H1 (cell line): ENCODE data around the gene LTC4S. TPM values are rescaled to one million over a fixed set of nuclear protein-coding genes. Genes with fewer than 3 reads are reported as not detected.

ENCODE experiments used
- ATF3 ChIP-seq: IDR thresholded peaks from 2 replicates; pipeline ENCODE4 v1.6.1; 2011; ENCODE audit warnings: low read depth, mild to moderate bottlenecking, low read length; ENCODE audit not compliant: insufficient read depth
- BACH1 ChIP-seq: IDR thresholded peaks from 2 replicates; pipeline ENCODE4 v1.6.1; 2012; ENCODE audit warnings: low read length, improper control_type of control experiment
- CHD7 ChIP-seq: fragments of 300-600 bp; sonication (generic); IDR thresholded peaks from 2 replicates; pipeline ENCODE4 v1.7.1; 2012; ENCODE audit warnings: low read length, moderate library complexity, mild to moderate bottlenecking, inconsistent platforms; ENCODE audit not compliant: insufficient replicate concordance
- CREB1 ChIP-seq: IDR thresholded peaks from 2 replicates; pipeline ENCODE4 v1.6.1; 2012; ENCODE audit warnings: inconsistent platforms
- GTF2F1 ChIP-seq: IDR thresholded peaks from 2 replicates; pipeline ENCODE4 v1.6.1; 2012; ENCODE audit warnings: low read depth, low read length, improper control_type of control experiment, borderline replicate concordance
- KDM4A ChIP-seq: IDR thresholded peaks from one replicate; pipeline ENCODE4 v1.7.1; 2012; ENCODE audit warnings: low read depth, mild to moderate bottlenecking, moderate library complexity, low read length, inconsistent platforms; ENCODE audit not compliant: severe bottlenecking
- MAFK ChIP-seq: IDR thresholded peaks from 2 replicates; pipeline ENCODE4 v1.6.1; 2012; ENCODE audit warnings: low read depth, mild to moderate bottlenecking, improper control_type of control experiment, low read length
- RXRA ChIP-seq: IDR thresholded peaks from 2 replicates; pipeline ENCODE4 v1.6.1; 2011; ENCODE audit warnings: low read depth, mild to moderate bottlenecking, low read length, moderate library complexity; ENCODE audit not compliant: insufficient read depth
- SIRT6 ChIP-seq: IDR thresholded peaks from one replicate; pipeline ENCODE4 v1.7.1; 2012; ENCODE audit warnings: low read length, inconsistent platforms
- TCF12 ChIP-seq: IDR thresholded peaks from 2 replicates; pipeline ENCODE4 v1.6.1; 2011; ENCODE audit warnings: low read depth, mild to moderate bottlenecking, low read length
- polyA plus RNA-seq, 7 experiments: library from polyadenylated mRNA; depleted of rRNA in 3 of 7; stranded (reverse) in 5 of 7; unstranded in 2 of 7; fragments of >200 nt in 5 of 7; fragments of 200-250 nt in 2 of 7; gene quantifications; 1 replicate in 5 of 7; 2 replicates in 1 of 7; 4 replicates in 1 of 7; pipeline versions ENCODE4 v1.2.1 to v1.2.3, GENCODE V29; 2011 to 2013; ENCODE audit warnings: missing spikeins in 2 of 7, mixed read lengths in 2 of 7
- total RNA-seq: library from RNA; stranded (reverse); fragmentation: NEBNext Ultra II Directional; extraction: Animal tissue kit (Norgen Biotek cat#: 25700); gene quantifications from 2 replicates; pipeline ENCODE4 v1.2.1, GENCODE V29; 2021

The LTC4S gene
- total and polyA plus RNA-seq, 2 of the 8 experiments (the other 6 are each of a cell fraction or from before 2014, with no cell fraction given) = 2.2 to 3.7 TPM

GRCh38 chr5:179818746-179819295 is 25.0 kb downstream of the LTC4S start (continued):
- TF ChIP-seq KDM4A (no peak), ATF3 (peak; percentile 73; the same call in 1 of the 2 replicates), CREB1 (peak; percentile 79), GTF2F1 (no peak), MAFK (peak; percentile 55; the same call in 1 of the 2 replicates), RXRA (0 out of 2 replicates have a peak, but pooled peaks have one; percentile 27), BACH1 (peak; percentile 81), SIRT6 (no peak), CHD7 (no peak), TCF12 (no peak)
